H1 (cell line): ENCODE data around the gene TXNDC8. TPM values are rescaled to one million over a fixed set of nuclear protein-coding genes. Genes with fewer than 3 reads are reported as not detected.

Experiments used
- CTCF ChIP-seq, 3 experiments: IDR thresholded peaks; 1 replicate in 2 of 3; 2 replicates in 1 of 3; pipeline versions ENCODE4 v1.5.1 to v1.6.1; 2011; ENCODE audit warnings: low read length in 3 of 3, mild to moderate bottlenecking in 3 of 3, inconsistent platforms in 2 of 3, low read depth in 1 of 3, moderate library complexity in 1 of 3; ENCODE audit not compliant: insufficient read depth in 1 of 3; ENCODE audit errors: control extremely low read depth in 1 of 3
- polyA plus RNA-seq, 7 experiments: library from polyadenylated mRNA; depleted of rRNA in 3 of 7; stranded (reverse) in 5 of 7; unstranded in 2 of 7; fragments of >200 nt in 5 of 7; fragments of 200-250 nt in 2 of 7; gene quantifications; 1 replicate in 5 of 7; 2 replicates in 1 of 7; 4 replicates in 1 of 7; pipeline versions ENCODE4 v1.2.1 to v1.2.3, GENCODE V29; 2011 to 2013; ENCODE audit warnings: missing spikeins in 2 of 7, mixed read lengths in 2 of 7
- total RNA-seq: library from RNA; stranded (reverse); fragmentation: NEBNext Ultra II Directional; extraction: Animal tissue kit (Norgen Biotek cat#: 25700); gene quantifications from 2 replicates; pipeline ENCODE4 v1.2.1, GENCODE V29; 2021

Gene TXNDC8
- total and polyA plus RNA-seq, 2 of the 8 experiments (the other 6 are each of a cell fraction or from before 2014, with no cell fraction given) = not detected

- no peak for TF ChIP-seq CTCF (IDR thresholded peaks at IDR 0.05; ENCODE audit: control extremely low read depth in 1 of 3, insufficient read depth in 1 of 3, low read depth in 1 of 3, low read length in 3 of 3)
Measured at GRCh38 chr9:110258690-110259091, 79.0 kb downstream of the TXNDC8 start (continued).
